SW480 (cell line): ENCODE measurements around the gene ACSBG1.
A peak's percentile ranks its signal among the peaks of the same experiment; 100 is the strongest.
"Not testable (repeated sequence)": the region's sequence is repeated elsewhere in the genome, so short reads cannot be mapped to it uniquely, and the experiment has no call there.

Experiments
- DNase-seq: peaks from one replicate; pipeline ENCODE4 v3.0.0-alpha.2; 2016; ENCODE audit warnings: low spot score

Gene ACSBG1

GRCh38 chr15:78167227-78167888 is 67.0 kb downstream of the ACSBG1 start:
- no peak for DNase-seq

DNA sequence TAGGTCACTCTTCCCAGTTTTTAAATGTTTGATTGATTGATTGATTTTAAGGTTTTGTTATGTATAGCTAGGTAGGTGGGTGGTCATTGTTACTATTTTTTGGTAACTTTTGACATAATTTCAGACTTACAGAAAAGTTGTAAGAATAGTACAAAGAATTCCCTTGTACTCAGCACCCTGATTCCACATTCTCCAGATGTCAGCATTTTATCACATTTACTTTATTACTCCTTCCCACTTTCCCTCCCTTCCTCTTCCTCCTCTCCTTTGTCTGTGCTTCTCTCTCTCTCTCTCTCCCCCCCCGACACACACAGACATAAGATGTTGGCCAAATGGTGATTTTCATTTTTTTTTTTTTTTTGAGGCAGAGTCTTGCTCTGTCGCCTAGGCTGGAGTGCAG is 70.4 kb downstream of the ACSBG1 start:
- DNase-seq, result no peak

GRCh38 chr15:78162038-78162437 is 72.3 kb downstream of the ACSBG1 start:
- no peak for DNase-seq

DNA sequence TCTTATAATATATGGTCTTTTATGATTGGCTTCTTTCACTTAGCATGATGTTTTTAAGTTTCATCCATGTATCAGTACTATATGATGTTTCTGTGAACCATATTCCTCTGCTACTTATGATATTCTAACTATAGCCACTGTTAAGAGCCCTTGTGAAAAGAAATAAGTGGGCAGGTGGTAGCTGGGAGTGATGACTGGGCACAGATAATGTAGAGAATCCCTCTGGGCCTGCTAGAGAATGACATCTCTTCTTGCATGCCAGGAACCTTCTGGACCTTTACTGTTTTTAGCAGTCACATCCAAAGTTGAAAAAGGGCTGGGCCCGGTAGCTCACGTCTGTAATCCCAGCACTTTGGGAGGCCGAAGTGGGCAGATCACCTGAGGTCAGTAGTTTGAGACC is 75.0 kb downstream of the ACSBG1 start:
- no peak for DNase-seq

DNA sequence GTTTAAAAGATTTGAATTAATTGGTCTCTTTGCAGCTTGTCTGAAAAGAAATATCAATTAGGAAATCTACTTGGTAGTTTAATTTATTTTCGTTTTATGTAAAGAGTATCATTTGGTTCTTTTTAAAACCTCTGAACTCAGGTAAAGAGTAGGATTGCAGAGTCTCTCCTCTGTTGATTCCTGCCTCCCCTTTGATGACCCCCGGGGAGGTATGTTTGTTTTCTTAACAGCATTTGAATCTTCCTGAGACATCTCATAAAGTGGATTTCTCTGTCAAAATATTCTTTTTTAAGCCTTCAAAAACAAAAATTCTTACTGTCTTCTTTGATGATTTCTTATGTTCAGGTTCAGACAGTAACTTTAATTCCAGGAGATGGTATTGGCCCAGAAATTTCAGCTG is 77.2 kb downstream of the ACSBG1 start:
- DNase-seq, result no peak

- DNase-seq, result no peak
These were observed 77.7 kb downstream of the ACSBG1 start for GRCh38 chr15:78156653-78157052.

GRCh38 chr15:78155355-78155939 is 78.9 kb downstream of the ACSBG1 start:
- DNase-seq, result no peak

DNA sequence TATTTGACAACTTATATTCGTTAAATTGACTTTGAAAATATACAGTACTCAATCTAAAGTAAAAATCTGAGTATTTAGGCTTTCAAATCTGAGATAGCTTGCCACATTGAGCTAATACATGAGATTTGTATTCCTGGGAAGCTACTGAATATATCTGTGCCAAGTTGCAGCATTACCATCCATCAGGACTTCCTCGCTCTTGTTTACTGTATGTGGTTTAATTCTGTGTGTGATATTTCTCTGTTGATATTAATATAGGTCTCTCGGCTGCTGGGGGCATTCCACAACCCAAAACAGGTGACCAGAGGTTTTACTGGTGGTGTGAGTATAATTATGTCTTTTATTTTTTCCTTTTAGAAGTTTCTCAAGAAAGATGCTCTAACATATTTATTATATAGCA is 79.4 kb downstream of the ACSBG1 start:
- DNase-seq, result no peak

DNA sequence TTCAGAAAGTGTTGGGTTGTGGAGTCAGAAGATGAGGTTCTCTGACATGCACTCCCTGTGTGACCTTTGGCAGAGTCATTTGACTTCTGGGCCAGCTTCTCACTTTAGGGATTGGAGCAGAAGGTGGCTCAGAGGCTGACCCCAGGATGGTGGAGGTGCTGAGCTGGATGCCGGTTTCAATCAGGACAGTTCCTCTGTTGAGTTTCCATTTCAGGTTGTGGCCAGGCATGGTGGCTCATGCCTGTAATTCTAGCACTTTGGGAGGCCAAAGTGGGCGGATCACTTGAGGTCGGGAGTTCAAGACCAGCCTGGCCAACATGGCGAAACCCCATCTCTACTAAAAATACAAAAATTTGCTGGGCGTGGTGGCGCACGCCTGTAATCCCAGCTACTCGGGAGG is 83.3 kb downstream of the ACSBG1 start:
- not testable (repeated sequence) for DNase-seq

GRCh38 chr15:78149805-78150751 is 84.3 kb downstream of the ACSBG1 start:
- DNase-seq, result peak; percentile 47

DNA sequence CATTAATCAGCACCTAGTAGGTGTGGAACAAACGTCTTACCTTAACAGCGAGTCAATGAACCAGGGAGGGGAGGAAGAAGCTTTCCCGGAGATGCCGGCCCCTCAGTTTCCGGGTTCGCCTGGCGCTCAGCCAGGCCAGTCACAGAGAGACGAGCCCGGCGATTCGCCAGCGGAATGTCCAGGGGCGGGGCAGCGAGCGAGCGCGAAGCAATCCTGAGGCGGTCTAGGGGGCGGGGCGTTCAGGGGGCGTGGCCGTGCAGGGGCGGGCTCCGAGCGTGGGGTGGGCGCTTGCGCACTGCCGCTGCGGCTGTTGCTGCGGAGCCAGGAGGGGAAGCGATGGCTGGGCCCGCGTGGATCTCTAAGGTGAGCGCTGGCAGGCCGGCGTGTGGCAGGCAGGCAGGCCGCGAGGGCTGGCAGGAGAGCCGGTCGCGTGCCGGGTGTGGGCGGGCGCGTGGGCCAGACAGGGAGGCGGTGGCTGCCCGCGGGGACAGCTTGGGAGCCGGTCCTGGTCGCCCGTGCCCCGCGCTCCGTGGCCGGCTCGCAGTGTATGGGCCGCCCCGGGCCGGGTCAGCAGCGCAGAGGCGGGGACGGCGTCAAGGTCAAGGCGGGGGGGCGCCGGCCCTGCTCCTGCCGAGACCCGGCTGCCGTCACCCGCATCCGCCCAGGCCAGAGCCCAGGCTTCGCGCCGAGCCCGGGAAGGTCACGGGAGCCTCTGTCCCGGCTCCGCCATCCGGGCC is 85.1 kb downstream of the ACSBG1 start, which contains the start of gene IDH3A:
Gene IDH3A (plus strand): TSS at position 295 of the 737 bp plus-strand sequence. CDS start 42 bp downstream, at position 337.
- peak; percentile 92 for DNase-seq

- no peak for DNase-seq
These were observed 85.8 kb downstream of the ACSBG1 start for GRCh38 chr15:78148392-78149067.

DNA sequence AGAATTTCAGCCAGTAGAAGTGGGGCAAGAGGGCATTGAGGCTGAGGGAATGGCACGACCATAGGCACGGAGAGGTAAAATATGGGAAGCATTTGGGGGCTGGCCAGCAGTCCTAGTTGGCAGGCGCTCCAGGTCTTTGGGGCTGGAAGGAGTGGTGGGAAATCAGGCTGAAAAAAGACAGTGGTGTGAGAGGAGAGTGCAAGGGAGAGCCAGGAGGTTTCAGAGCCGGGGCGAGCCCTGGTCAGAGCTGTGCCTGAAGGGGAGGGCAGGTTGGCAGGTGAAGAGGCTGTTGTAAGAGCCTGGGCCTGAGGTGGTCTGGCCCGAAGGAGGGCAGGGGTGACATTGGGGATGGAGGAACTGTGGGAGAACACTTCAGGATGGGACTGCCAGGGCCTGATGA is 86.8 kb downstream of the ACSBG1 start:
- no peak for DNase-seq

- DNase-seq, result no peak
These were observed 87.8 kb downstream of the ACSBG1 start for GRCh38 chr15:78146425-78147154.

GRCh38 chr15:78142332-78142731 is 92.0 kb downstream of the ACSBG1 start:
- no peak for DNase-seq

GRCh38 chr15:78140292-78140691 is 94.1 kb downstream of the ACSBG1 start:
- DNase-seq, result no peak

- no peak for DNase-seq
These were observed 94.8 kb downstream of the ACSBG1 start for GRCh38 chr15:78139578-78139977.

- peak; percentile 33 for DNase-seq
These were observed 100.6 kb downstream of the ACSBG1 start for GRCh38 chr15:78133801-78134200.

GRCh38 chr15:78131295-78132061 is 102.9 kb downstream of the ACSBG1 start, which contains the start of gene CIB2:
TSS of gene CIB2 (minus strand) at chr15:78131445. CDS start at chr15:78131215, 230 bp downstream.
- peak; percentile 39 for DNase-seq
